CD8-positive, alpha-beta memory T cell (primary cell): ENCODE data around the gene CABCOCO1. TPM values are rescaled to one million over a fixed set of nuclear protein-coding genes. Genes with fewer than 3 reads are reported as not detected.

ENCODE experiments used
- CTCF ChIA-PET: fragments of 350-600 bp; sonication (Branson Sonifier 250); formaldehyde crosslinking; loops from one replicate; lab custom pipeline; 2021; ENCODE audit warnings: antibody characterized with exemption; lab: Charles Lee
- POLR2A ChIA-PET: fragments of 350-600 bp; sonication (Branson Sonifier 250); formaldehyde crosslinking; loops from one replicate; lab custom pipeline; 2021; ENCODE audit warnings: antibody characterized with exemption; lab: Charles Lee
- DNase-seq, 5 donors: peaks; one replicate each; pipeline versions ENCODE4 v3.0.0 to v3.0.0-alpha.2; 2020 to 2022; ENCODE audit warnings: mixed read lengths in 1 of 5
- H3K27ac ChIP-seq: one replicate; pipeline ENCODE4 v1.7.0; 2013; ENCODE audit warnings: low read depth, mild to moderate bottlenecking, low read length, moderate library complexity
- H3K27me3 ChIP-seq: 2 replicates; pipeline ENCODE4 v1.7.0; 2013; ENCODE audit warnings: low read length, mild to moderate bottlenecking; ENCODE audit not compliant: insufficient read depth, poor library complexity, severe bottlenecking
- H3K36me3 ChIP-seq: 2 replicates; pipeline ENCODE4 v1.7.0; 2013; ENCODE audit warnings: mild to moderate bottlenecking, low read length, moderate library complexity; ENCODE audit not compliant: insufficient read depth
- H3K4me1 ChIP-seq: 2 replicates; pipeline ENCODE4 v1.7.0; 2013; ENCODE audit warnings: mild to moderate bottlenecking, low read length, moderate library complexity; ENCODE audit not compliant: insufficient read depth
- H3K4me3 ChIP-seq: 2 replicates; pipeline ENCODE4 v1.7.0; 2013; ENCODE audit warnings: mild to moderate bottlenecking, low read length
- H3K9me3 ChIP-seq: 2 replicates; pipeline ENCODE4 v1.7.0; 2013; ENCODE audit warnings: mild to moderate bottlenecking, low read length
- H3K27ac Mint-ChIP-seq, 8 donors: one replicate each; pipeline ENCODE4 v1.8.0; 2020 to 2021; ENCODE audit warnings: mixed read lengths in 8 of 8, mild to moderate bottlenecking in 6 of 8, inconsistent platforms in 3 of 8, moderate library complexity in 3 of 8
- H3K27me3 Mint-ChIP-seq, 2 donors: one replicate each; pipeline ENCODE4 v1.8.0; 2020 to 2021; ENCODE audit warnings: mixed read lengths in 2 of 2, mild to moderate bottlenecking in 1 of 2, moderate library complexity in 1 of 2
- H3K36me3 Mint-ChIP-seq, 3 donors: one replicate each; pipeline ENCODE4 v1.8.0; 2020 to 2021; ENCODE audit warnings: mixed read lengths in 3 of 3, inconsistent platforms in 1 of 3, mild to moderate bottlenecking in 1 of 3
- H3K4me1 Mint-ChIP-seq, 3 donors: one replicate each; pipeline ENCODE4 v1.8.0; 2020 to 2021; ENCODE audit warnings: mixed read lengths in 3 of 3, inconsistent platforms in 1 of 3, mild to moderate bottlenecking in 1 of 3
- H3K4me3 Mint-ChIP-seq, 7 donors: one replicate each; pipeline ENCODE4 v1.8.0; 2020 to 2021; ENCODE audit warnings: mixed read lengths in 7 of 7, mild to moderate bottlenecking in 6 of 7, moderate library complexity in 4 of 7, inconsistent platforms in 2 of 7
- H3K9me3 Mint-ChIP-seq, 5 donors: one replicate each; pipeline ENCODE4 v1.8.0; 2020 to 2022; ENCODE audit warnings: mixed read lengths in 5 of 5, mild to moderate bottlenecking in 3 of 5, moderate library complexity in 2 of 5, inconsistent platforms in 1 of 5
- polyA plus RNA-seq: library from polyadenylated mRNA; unstranded; fragments of 300-500 nt; fragmentation: Illumina TruSeq; gene quantifications from one replicate; pipeline ENCODE4 v1.2.3, GENCODE V29; 2021
- total RNA-seq, 2 experiments: library from RNA; stranded (reverse); gene quantifications; one replicate each; pipeline ENCODE4 v1.2.3, GENCODE V29; 2021

The CABCOCO1 gene
- total and polyA plus RNA-seq, 3 experiments from 2014 or later, result not detected

DNA sequence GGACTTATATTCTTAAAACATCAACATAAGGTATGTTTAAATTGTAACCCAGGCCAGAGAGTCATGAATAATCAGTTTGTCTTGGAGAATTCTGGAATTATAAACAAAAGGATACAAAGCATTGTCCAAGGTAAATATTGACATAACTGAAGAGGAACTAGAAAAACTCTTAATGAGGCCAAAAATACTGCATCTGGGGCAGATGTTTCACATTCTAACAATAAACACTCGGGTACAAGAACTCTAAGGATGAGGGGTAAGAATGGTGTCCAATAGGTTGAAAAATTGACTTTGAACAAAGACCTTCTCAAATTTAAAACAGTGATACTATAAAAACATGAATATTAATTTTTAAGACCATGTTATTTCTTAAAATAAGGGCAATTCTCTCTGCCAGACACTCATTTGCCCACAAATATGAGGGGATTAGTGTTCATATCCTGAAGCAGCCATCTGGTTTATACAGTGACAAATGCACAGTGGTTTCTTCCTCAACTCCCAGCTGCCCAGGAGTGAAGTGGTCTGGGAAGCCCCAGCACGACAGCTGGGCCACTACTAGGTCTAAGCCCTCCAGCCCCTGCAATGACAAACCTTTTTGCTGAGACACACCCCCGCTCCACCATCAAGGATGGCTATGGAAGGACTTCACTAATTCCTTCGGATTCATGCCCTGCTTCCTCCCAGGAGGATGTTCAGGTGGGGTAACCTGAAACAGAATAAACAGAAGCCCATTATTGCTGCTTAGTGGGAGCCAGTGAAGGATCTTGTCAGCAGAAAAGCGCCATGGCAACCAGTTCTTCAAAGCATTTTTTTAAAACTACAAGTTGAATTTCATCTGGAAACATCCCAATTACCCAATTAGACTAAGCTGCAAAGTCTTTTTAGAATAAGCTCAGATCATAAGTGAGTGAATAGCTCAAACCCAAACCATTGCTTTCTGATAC, 131.3 kb downstream of the CABCOCO1 start:
- Histone ChIP-seq H3K27ac (no peak overlapping the region), H3K9me3 (no peaks in the 10 kb centered on the region), H3K4me3 (no peak overlapping the region), H3K36me3 (no peaks in the 10 kb centered on the region), H3K27me3 (no peaks in the 10 kb centered on the region), H3K4me1 (no peaks in the 10 kb centered on the region)
- no peak for DNase-seq
- no peak overlapping the region for H3K4me3 Mint-ChIP-seq
- CTCF ChIA-PET, result interaction anchor here (1.0 kb wide), 1 partner anchor 44 kb away, joined by 3 read pairs; no protein-coding TSS in a partner anchor
- H3K36me3 Mint-ChIP-seq, result peaks cover 0 to 4% (median 0%) of the 10 kb centered on the region in 3 donors
- no peaks in the 10 kb centered on the region for H3K4me1 Mint-ChIP-seq
- POLR2A ChIA-PET, result no interaction called here
- no peak overlapping the region for H3K27ac Mint-ChIP-seq
- no peaks in the 10 kb centered on the region for H3K9me3 Mint-ChIP-seq
- H3K27me3 Mint-ChIP-seq, result peaks cover 0 to 3% of the 10 kb centered on the region in 2 donors

DNA sequence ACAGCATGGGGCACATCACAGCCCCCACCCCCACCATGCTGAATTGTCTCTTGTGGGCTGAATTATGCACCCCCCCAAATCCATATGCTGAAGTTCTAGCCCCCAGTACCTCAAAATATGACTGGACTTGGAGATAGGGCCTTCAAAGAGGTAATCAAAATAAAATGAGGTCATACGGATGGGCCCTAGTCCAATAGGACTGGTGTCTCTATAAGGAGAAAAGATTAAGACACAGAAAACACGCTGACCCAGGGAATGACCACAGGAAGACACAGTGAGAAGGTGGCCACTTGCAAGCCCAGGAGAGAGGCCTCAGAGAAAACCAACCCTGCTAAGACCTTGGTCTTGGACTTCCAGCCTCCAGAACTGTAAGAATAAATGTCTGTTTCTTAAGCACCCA, 132.4 kb downstream of the CABCOCO1 start:
- no peaks in the 10 kb centered on the region for H3K9me3 ChIP-seq
- no peaks in the 10 kb centered on the region for H3K36me3 ChIP-seq
- peaks cover 0 to 4% (median 0%) of the 10 kb centered on the region in 3 donors for H3K36me3 Mint-ChIP-seq
- POLR2A ChIA-PET, result no interaction called here
- CTCF ChIA-PET, result interaction anchor here (1.0 kb wide), 1 partner anchor 45 kb away, joined by 3 read pairs; no protein-coding TSS in a partner anchor
- H3K9me3 Mint-ChIP-seq, result no peaks in the 10 kb centered on the region
- no peak for DNase-seq
- no peaks in the 10 kb centered on the region for H3K4me1 ChIP-seq
- peaks cover 0 to 3% of the 10 kb centered on the region in 2 donors for H3K27me3 Mint-ChIP-seq
- no peak overlapping the region for H3K4me3 Mint-ChIP-seq
- no peaks in the 10 kb centered on the region for H3K27me3 ChIP-seq
- no peak overlapping the region for H3K27ac ChIP-seq
- no peak overlapping the region for H3K27ac Mint-ChIP-seq
- H3K4me1 Mint-ChIP-seq, result no peaks in the 10 kb centered on the region
- no peak overlapping the region for H3K4me3 ChIP-seq

DNA sequence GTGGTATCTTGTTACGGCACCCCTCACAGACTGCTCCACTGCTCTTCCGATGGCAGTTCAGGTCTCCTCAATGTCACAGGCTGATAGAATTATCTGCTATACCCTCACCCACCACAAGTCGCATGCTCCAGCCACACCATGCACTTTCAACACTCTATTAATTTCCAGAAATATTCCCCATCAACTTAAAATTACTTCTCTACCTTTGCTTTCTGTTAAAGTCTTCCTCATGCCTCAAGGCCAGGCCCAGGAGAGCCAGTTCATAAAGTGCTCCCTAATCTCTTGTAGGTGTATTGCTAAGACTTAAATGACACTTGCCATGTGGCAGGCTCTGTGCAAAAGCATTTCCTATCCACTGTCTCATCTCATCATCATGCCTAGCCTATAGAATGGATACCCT, 132.8 kb downstream of the CABCOCO1 start:
- H3K4me3 ChIP-seq, result no peak overlapping the region
- Mint-ChIP-seq H3K4me3 (no peak overlapping the region), H3K36me3 (peaks cover 0 to 4% (median 0%) of the 10 kb centered on the region in 3 donors), H3K9me3 (no peaks in the 10 kb centered on the region), H3K27me3 (peaks cover 0 to 3% of the 10 kb centered on the region in 2 donors), H3K4me1 (no peaks in the 10 kb centered on the region), H3K27ac (no peak overlapping the region)
- no peak for DNase-seq
- no peak overlapping the region for H3K27ac ChIP-seq
- CTCF ChIA-PET, result no interaction called here
- no peaks in the 10 kb centered on the region for H3K27me3 ChIP-seq
- POLR2A ChIA-PET, result no interaction called here
- H3K9me3 ChIP-seq, result no peaks in the 10 kb centered on the region
- H3K36me3 ChIP-seq, result no peaks in the 10 kb centered on the region
- H3K4me1 ChIP-seq, result no peaks in the 10 kb centered on the region

DNA sequence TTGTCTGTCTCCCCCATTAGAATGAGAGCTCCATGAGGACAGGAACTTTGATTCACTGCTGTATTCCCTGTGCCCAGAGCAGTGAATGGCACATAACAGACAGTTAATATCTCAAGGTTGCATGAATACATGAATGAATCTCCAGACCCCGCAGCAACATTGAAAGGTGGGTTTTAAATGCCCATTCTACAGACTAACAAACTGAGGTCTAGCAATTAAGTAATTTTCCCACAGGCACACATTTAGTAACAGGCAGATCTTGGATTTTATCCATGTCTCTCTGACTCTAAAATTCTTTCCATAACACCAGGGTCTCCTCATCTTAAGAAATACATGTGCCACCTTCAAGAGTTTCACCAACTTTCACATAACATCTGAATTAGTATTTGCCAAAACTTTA, 134.1 kb downstream of the CABCOCO1 start:
- Histone ChIP-seq H3K27ac (no peak overlapping the region), H3K4me1 (no peaks in the 10 kb centered on the region), H3K27me3 (no peaks in the 10 kb centered on the region), H3K9me3 (no peaks in the 10 kb centered on the region), H3K4me3 (no peak overlapping the region), H3K36me3 (no peaks in the 10 kb centered on the region)
- POLR2A ChIA-PET, result no interaction called here
- Mint-ChIP-seq H3K9me3 (no peaks in the 10 kb centered on the region), H3K4me1 (no peaks in the 10 kb centered on the region), H3K27me3 (peaks cover 0 to 3% of the 10 kb centered on the region in 2 donors), H3K4me3 (no peak overlapping the region), H3K27ac (no peak overlapping the region), H3K36me3 (peaks cover 0 to 4% (median 0%) of the 10 kb centered on the region in 3 donors)
- CTCF ChIA-PET, result no interaction called here
- DNase-seq, result no peak

DNA sequence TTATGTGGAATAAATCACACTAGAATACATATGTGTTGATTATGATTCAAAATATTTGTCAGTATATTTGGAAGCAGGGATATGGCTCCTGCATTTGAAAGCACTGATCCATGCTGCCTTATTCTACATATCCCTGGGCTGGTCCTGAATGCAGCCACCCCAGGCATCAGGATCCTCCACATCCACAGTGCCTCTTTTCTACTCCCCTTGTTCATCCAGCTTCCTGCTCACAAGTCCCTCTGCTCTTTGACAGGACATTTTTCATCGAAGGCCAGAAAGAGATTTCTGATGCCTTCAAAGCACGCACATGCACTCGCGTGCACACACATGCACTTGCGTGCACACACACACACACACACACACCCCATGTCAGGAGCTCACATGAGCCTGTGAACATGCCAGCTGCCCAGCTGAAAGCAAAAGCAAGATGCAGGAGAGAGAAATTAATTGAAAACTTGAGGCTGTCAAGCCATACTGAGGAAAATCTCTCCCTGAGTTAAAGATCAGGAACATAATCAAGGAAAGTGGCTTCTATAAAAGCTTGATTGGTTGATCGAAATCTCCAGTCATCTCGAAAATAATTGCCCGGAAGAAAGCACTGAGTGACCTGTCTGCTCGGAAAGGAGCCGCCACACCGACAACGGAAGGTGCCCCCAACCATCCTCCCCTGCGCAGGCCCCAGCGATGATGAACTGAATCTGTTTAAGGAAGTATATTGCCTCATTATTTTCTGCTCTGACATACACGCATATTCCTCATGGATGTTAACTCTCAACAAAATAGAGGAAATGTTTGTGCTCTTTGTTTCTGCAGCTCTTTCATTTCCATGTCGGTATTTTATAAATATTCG, 134.8 kb downstream of the CABCOCO1 start:
- no peak overlapping the region for H3K27ac Mint-ChIP-seq
- no peaks in the 10 kb centered on the region for H3K4me1 Mint-ChIP-seq
- ChIA-PET CTCF (no interaction called here), POLR2A (no interaction called here)
- H3K27me3 ChIP-seq, result no peaks in the 10 kb centered on the region
- H3K27ac ChIP-seq, result no peak overlapping the region
- peaks cover 0 to 4% (median 0%) of the 10 kb centered on the region in 3 donors for H3K36me3 Mint-ChIP-seq
- H3K4me3 Mint-ChIP-seq, result no peak overlapping the region
- H3K4me1 ChIP-seq, result no peaks in the 10 kb centered on the region
- no peak overlapping the region for H3K4me3 ChIP-seq
- peaks cover 0 to 3% of the 10 kb centered on the region in 2 donors for H3K27me3 Mint-ChIP-seq
- H3K36me3 ChIP-seq, result no peaks in the 10 kb centered on the region
- H3K9me3 ChIP-seq, result no peaks in the 10 kb centered on the region
- DNase-seq, result no peak
- no peaks in the 10 kb centered on the region for H3K9me3 Mint-ChIP-seq

DNA sequence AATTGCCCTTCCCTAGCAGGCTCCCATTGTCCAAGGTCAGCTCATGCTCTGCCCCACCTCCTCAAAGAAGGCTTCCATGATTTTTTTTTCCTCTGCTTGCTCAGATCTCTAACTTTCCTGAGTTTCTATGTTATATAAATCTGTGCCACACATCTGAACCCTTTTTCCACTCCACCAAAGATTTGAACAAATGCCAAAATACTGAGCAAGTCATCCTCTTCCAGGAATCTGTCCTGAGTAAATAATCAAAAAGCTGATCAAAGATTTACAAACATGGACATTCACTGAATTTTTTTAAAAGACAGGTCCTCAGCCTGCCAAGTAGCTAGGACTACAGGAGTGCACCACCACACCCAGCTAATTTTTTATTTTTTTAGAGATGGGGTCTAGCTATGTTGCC, 136.0 kb downstream of the CABCOCO1 start:
- POLR2A ChIA-PET, result no interaction called here
- Mint-ChIP-seq H3K27ac (peak overlapping the region in 1 of 8 donors; percentile 52), H3K4me3 (no peak overlapping the region), H3K9me3 (no peaks in the 10 kb centered on the region), H3K27me3 (peaks cover 0 to 3% of the 10 kb centered on the region in 2 donors), H3K36me3 (peaks cover 0 to 4% (median 0%) of the 10 kb centered on the region in 3 donors), H3K4me1 (no peaks in the 10 kb centered on the region)
- no peaks in the 10 kb centered on the region for H3K27me3 ChIP-seq
- H3K4me1 ChIP-seq, result no peaks in the 10 kb centered on the region
- no peak overlapping the region for H3K27ac ChIP-seq
- no peak overlapping the region for H3K4me3 ChIP-seq
- no peak for DNase-seq
- CTCF ChIA-PET, result no interaction called here
- no peaks in the 10 kb centered on the region for H3K9me3 ChIP-seq
- H3K36me3 ChIP-seq, result no peaks in the 10 kb centered on the region

DNA sequence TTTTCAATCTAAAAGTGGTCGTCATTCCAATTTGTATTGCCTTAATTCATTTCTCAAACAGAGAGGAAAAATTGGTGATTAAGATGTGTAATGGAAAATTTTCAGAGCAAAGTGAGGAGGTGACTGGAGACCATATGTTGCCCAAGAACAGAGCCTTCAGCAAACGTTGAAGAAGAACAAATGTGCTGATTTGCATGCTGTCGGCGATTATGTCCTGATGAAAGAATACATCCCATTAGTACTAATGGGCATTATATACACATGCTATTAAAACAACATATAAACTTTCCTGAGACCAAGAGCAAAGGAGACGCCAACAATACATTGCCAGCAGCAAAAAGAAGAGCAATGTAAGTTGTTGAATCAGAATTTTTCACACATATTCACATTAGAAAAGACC, 138.8 kb downstream of the CABCOCO1 start:
- no peak overlapping the region for H3K4me3 ChIP-seq
- CTCF ChIA-PET, result no interaction called here

More for the DNA sequence above, 138.8 kb downstream of the CABCOCO1 start:
- no peaks in the 10 kb centered on the region for H3K4me1 ChIP-seq
- H3K27ac ChIP-seq, result no peak overlapping the region
- peaks cover 0 to 4% (median 0%) of the 10 kb centered on the region in 3 donors for H3K36me3 Mint-ChIP-seq
- no peak for DNase-seq
- H3K9me3 Mint-ChIP-seq, result no peaks in the 10 kb centered on the region
- no peak overlapping the region for H3K27ac Mint-ChIP-seq
- no peaks in the 10 kb centered on the region for H3K36me3 ChIP-seq
- H3K27me3 Mint-ChIP-seq, result no peaks in the 10 kb centered on the region
- no peaks in the 10 kb centered on the region for H3K9me3 ChIP-seq
- H3K4me3 Mint-ChIP-seq, result no peak overlapping the region
- no peaks in the 10 kb centered on the region for H3K27me3 ChIP-seq
- POLR2A ChIA-PET, result no interaction called here
- no peaks in the 10 kb centered on the region for H3K4me1 Mint-ChIP-seq
